ENCODE data around the gene LMNA. TPM values are rescaled to one million over a fixed set of nuclear protein-coding genes. Genes with fewer than 3 reads are reported as not detected.

LMNA gene
- total and polyA plus RNA-seq, 10 of the 15 experiments (the other 5 are each of a cell fraction or from before 2014, with no cell fraction given), result 0.42 to 334 (median 81.1) TPM

DNA sequence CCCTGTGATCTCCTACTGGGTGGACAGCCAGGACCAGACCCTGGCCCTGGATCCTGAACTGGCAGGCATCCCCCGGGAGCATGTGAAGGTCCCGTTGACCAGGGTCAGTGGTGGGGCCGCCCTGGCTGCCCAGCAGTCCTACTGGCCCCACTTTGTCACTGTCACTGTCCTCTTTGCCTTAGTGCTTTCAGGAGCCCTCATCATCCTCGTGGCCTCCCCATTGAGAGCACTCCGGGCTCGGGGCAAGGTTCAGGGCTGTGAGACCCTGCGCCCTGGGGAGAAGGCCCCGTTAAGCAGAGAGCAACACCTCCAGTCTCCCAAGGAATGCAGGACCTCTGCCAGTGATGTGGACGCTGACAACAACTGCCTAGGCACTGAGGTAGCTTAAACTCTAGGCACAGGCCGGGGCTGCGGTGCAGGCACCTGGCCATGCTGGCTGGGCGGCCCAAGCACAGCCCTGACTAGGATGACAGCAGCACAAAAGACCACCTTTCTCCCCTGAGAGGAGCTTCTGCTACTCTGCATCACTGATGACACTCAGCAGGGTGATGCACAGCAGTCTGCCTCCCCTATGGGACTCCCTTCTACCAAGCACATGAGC lies 62.2 kb downstream of the LMNA start:
- Histone ChIP-seq H3K9me3 (replicated peaks; ENCODE audit: control insufficient read depth, insufficient read depth, low read length) (no peaks in the 10 kb centered on the region), H3K9ac (ENCODE audit: control insufficient read depth, insufficient read depth, low read length) (no peak overlapping the region), H3K4me3 (no peak overlapping the region), H3K27ac (ENCODE audit: control insufficient read depth, insufficient read depth) (no peak overlapping the region), H3K4me1 (ENCODE audit: control insufficient read depth, insufficient read depth, low read length) (no peaks in the 10 kb centered on the region; the same call in 1 of the 2 replicates), H3K79me2 (ENCODE audit: control insufficient read depth, insufficient read depth, low read length) (no peaks in the 10 kb centered on the region), H3K4me2 (ENCODE audit: control insufficient read depth, insufficient read depth) (no peak overlapping the region), H4K20me1 (ENCODE audit: control insufficient read depth, insufficient read depth) (no peaks in the 10 kb centered on the region), H2AFZ (ENCODE audit: control insufficient read depth, low read depth, low read length) (no peak overlapping the region), H3K36me3 (ENCODE audit: control insufficient read depth in 2 of 2, insufficient read depth in 2 of 2, low read length in 1 of 2) (peaks cover 6 to 23% of the 10 kb centered on the region in 2 experiments), H3K27me3 (replicated peaks in 1 of 2; ENCODE audit: control insufficient read depth in 2 of 2, insufficient read depth in 2 of 2, low read length in 1 of 2) (no peaks in the 10 kb centered on the region)
- TF ChIP-seq, protein P1, sequence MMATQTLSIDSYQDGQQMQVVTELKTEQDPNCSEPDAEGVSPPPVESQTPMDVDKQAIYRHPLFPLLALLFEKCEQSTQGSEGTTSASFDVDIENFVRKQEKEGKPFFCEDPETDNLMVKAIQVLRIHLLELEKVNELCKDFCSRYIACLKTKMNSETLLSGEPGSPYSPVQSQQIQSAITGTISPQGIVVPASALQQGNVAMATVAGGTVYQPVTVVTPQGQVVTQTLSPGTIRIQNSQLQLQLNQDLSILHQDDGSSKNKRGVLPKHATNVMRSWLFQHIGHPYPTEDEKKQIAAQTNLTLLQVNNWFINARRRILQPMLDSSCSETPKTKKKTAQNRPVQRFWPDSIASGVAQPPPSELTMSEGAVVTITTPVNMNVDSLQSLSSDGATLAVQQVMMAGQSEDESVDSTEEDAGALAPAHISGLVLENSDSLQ (IDR thresholded peaks at IDR 0.05), result no peak
- TF ChIP-seq, protein P2, sequence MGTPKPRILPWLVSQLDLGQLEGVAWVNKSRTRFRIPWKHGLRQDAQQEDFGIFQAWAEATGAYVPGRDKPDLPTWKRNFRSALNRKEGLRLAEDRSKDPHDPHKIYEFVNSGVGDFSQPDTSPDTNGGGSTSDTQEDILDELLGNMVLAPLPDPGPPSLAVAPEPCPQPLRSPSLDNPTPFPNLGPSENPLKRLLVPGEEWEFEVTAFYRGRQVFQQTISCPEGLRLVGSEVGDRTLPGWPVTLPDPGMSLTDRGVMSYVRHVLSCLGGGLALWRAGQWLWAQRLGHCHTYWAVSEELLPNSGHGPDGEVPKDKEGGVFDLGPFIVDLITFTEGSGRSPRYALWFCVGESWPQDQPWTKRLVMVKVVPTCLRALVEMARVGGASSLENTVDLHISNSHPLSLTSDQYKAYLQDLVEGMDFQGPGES (IDR thresholded peaks at IDR 0.05), result no peak
- TF ChIP-seq STAT3 (IDR thresholded peaks at IDR 0.05; ENCODE audit: low read depth, low read length), result no peak
- TF ChIP-seq, protein P3, sequence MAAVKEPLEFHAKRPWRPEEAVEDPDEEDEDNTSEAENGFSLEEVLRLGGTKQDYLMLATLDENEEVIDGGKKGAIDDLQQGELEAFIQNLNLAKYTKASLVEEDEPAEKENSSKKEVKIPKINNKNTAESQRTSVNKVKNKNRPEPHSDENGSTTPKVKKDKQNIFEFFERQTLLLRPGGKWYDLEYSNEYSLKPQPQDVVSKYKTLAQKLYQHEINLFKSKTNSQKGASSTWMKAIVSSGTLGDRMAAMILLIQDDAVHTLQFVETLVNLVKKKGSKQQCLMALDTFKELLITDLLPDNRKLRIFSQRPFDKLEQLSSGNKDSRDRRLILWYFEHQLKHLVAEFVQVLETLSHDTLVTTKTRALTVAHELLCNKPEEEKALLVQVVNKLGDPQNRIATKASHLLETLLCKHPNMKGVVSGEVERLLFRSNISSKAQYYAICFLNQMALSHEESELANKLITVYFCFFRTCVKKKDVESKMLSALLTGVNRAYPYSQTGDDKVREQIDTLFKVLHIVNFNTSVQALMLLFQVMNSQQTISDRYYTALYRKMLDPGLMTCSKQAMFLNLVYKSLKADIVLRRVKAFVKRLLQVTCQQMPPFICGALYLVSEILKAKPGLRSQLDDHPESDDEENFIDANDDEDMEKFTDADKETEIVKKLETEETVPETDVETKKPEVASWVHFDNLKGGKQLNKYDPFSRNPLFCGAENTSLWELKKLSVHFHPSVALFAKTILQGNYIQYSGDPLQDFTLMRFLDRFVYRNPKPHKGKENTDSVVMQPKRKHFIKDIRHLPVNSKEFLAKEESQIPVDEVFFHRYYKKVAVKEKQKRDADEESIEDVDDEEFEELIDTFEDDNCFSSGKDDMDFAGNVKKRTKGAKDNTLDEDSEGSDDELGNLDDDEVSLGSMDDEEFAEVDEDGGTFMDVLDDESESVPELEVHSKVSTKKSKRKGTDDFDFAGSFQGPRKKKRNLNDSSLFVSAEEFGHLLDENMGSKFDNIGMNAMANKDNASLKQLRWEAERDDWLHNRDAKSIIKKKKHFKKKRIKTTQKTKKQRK (IDR thresholded peaks at IDR 0.05; ENCODE audit: low read depth, low read length), result no peak
- no peak for TF ChIP-seq DPF2 (IDR thresholded peaks at IDR 0.05)
- TF ChIP-seq ZNF622 (IDR thresholded peaks at IDR 0.05), result no peak
- TF ChIP-seq HDAC6 (IDR thresholded peaks at IDR 0.05; ENCODE audit: unreplicated experiment), result no peak
- no peak for TF ChIP-seq ESRRA (IDR thresholded peaks at IDR 0.05; ENCODE audit: low read length)
- TF ChIP-seq HDGF (IDR thresholded peaks at IDR 0.05), result no peak
- no peak for TF ChIP-seq JUNB (IDR thresholded peaks at IDR 0.05)
- TF ChIP-seq SMAD5 (IDR thresholded peaks at IDR 0.05; ENCODE audit: low read depth), result no peak
- TF ChIP-seq RFX5 (IDR thresholded peaks at IDR 0.05; ENCODE audit: low read depth, low read length), result no peak
- no peak for DNase-seq (ENCODE audit: low read depth, low spot score)
- no peak for FAIRE-seq
- CTCF ChIA-PET, result interaction anchor here (0.6 kb wide), 1 partner anchor 157 kb away, joined by 3 read pairs; no protein-coding TSS in a partner anchor
- RAD21 ChIA-PET (ENCODE audit: unreplicated experiment), result no interaction called here
- intact Hi-C loops (cut with micrococcal nuclease; ENCODE audit: unreplicated experiment) (no loop called here), in situ Hi-C loops (cut with MboI) (no loop called here)
- BruUV-seq (replicated peaks), result no TSS peak
- no peak for ATAC-seq
- 92% methylated on average over 12 of the region's 12 CpGs for WGBS (ENCODE audit: insufficient coverage, insufficient replicate concordance, low lambda C conversion rate, missing lambda C conversion rate)
- POLR2A ChIA-PET, result interaction anchor here (0.9 to 1.6 kb wide), 3 partner anchors 13 to 22 kb away, joined by 3 to 5 read pairs (median 3); no protein-coding TSS in a partner anchor
- SMC1A ChIA-PET (ENCODE audit: uncharacterized antibody, unreplicated experiment), result interaction anchor here (1.1 kb wide), 1 partner anchor 46 kb away, joined by 3 read pairs; no protein-coding TSS in a partner anchor

Measured in GM12878 (cell line).